ENCODE data around the gene TMEM143. TPM values are rescaled to one million over a fixed set of nuclear protein-coding genes. Genes with fewer than 3 reads are reported as not detected.

TMEM143 gene
- total RNA-seq, 1 donor from 2014 or later, result 8.5 TPM

- TF ChIP-seq CTCF (IDR thresholded peaks at IDR 0.05; ENCODE audit: unreplicated experiment), result peak; percentile 73
- H3K36me3 Mint-ChIP-seq (ENCODE audit: low read depth, unreplicated experiment), result no peaks in the 10 kb centered on the region
- peak; percentile 81 for DNase-seq (ENCODE audit: low spot score)
- peak overlapping the region; percentile 15 for H3K27ac Mint-ChIP-seq (ENCODE audit: unreplicated experiment)
- H3K27me3 Mint-ChIP-seq (ENCODE audit: unreplicated experiment), result no peaks in the 10 kb centered on the region
- no peaks in the 10 kb centered on the region for H3K4me1 Mint-ChIP-seq (ENCODE audit: unreplicated experiment)
- H3K4me3 Mint-ChIP-seq (ENCODE audit: unreplicated experiment), result no peak overlapping the region
- no peaks in the 10 kb centered on the region for H3K9me3 Mint-ChIP-seq (ENCODE audit: unreplicated experiment)
These were observed 12.4 kb downstream of the TMEM143 start for GRCh38 chr19:48351341-48351752.

- no peak for TF ChIP-seq CTCF (IDR thresholded peaks at IDR 0.05; ENCODE audit: unreplicated experiment)
- H3K27ac Mint-ChIP-seq (ENCODE audit: unreplicated experiment), result peak overlapping the region; percentile 15
- no peaks in the 10 kb centered on the region for H3K9me3 Mint-ChIP-seq (ENCODE audit: unreplicated experiment)
- no peak overlapping the region for H3K4me3 Mint-ChIP-seq (ENCODE audit: unreplicated experiment)
- no peaks in the 10 kb centered on the region for H3K4me1 Mint-ChIP-seq (ENCODE audit: unreplicated experiment)
- DNase-seq (ENCODE audit: low spot score), result no peak
- H3K36me3 Mint-ChIP-seq (ENCODE audit: low read depth, unreplicated experiment), result no peaks in the 10 kb centered on the region
- no peaks in the 10 kb centered on the region for H3K27me3 Mint-ChIP-seq (ENCODE audit: unreplicated experiment)
These were observed 12.9 kb downstream of the TMEM143 start for GRCh38 chr19:48350856-48351255.

GRCh38 chr19:48348737-48349136, 15.0 kb downstream of the TMEM143 start:
- no peaks in the 10 kb centered on the region for H3K9me3 Mint-ChIP-seq (ENCODE audit: unreplicated experiment)
- H3K4me3 Mint-ChIP-seq (ENCODE audit: unreplicated experiment), result no peak overlapping the region
- DNase-seq (ENCODE audit: low spot score), result no peak
- H3K4me1 Mint-ChIP-seq (ENCODE audit: unreplicated experiment), result no peaks in the 10 kb centered on the region
- H3K27ac Mint-ChIP-seq (ENCODE audit: unreplicated experiment), result no peak overlapping the region
- TF ChIP-seq CTCF (IDR thresholded peaks at IDR 0.05; ENCODE audit: unreplicated experiment), result no peak
- no peaks in the 10 kb centered on the region for H3K27me3 Mint-ChIP-seq (ENCODE audit: unreplicated experiment)
- H3K36me3 Mint-ChIP-seq (ENCODE audit: low read depth, unreplicated experiment), result no peaks in the 10 kb centered on the region

DNA sequence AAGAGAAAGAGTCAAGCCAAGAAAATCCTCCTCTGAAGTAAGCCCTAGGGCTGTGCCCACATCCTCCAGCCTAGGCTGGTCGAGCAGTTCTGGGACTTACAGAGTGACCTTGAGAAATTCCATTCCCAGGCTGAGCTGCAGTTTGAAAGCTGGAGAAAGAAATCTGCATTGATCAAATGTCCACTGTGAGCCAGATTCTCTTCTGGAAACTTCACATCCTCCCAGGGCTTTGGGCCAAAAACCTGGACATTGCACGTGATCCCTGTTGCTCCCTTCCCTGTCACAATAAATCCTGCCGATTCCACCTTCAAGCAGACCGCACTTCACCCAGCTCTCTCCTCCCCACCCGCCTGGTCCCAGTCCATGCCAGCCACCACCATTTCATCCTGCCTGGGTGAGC, 15.7 kb downstream of the TMEM143 start:
- Mint-ChIP-seq H3K27ac (ENCODE audit: unreplicated experiment) (no peak overlapping the region), H3K4me1 (ENCODE audit: unreplicated experiment) (no peaks in the 10 kb centered on the region), H3K27me3 (ENCODE audit: unreplicated experiment) (no peaks in the 10 kb centered on the region), H3K4me3 (ENCODE audit: unreplicated experiment) (no peak overlapping the region), H3K36me3 (ENCODE audit: low read depth, unreplicated experiment) (no peaks in the 10 kb centered on the region), H3K9me3 (ENCODE audit: unreplicated experiment) (no peaks in the 10 kb centered on the region)
- DNase-seq (ENCODE audit: low spot score), result no peak
- TF ChIP-seq CTCF (IDR thresholded peaks at IDR 0.05; ENCODE audit: unreplicated experiment), result no peak

- Mint-ChIP-seq H3K9me3 (ENCODE audit: unreplicated experiment) (no peaks in the 10 kb centered on the region), H3K4me3 (ENCODE audit: unreplicated experiment) (no peak overlapping the region), H3K27me3 (ENCODE audit: unreplicated experiment) (no peaks in the 10 kb centered on the region), H3K4me1 (ENCODE audit: unreplicated experiment) (no peaks in the 10 kb centered on the region), H3K27ac (ENCODE audit: unreplicated experiment) (no peak overlapping the region), H3K36me3 (ENCODE audit: low read depth, unreplicated experiment) (peaks cover 4% of the 10 kb centered on the region)
- DNase-seq (ENCODE audit: low spot score), result no peak
- no peak for TF ChIP-seq CTCF (IDR thresholded peaks at IDR 0.05; ENCODE audit: unreplicated experiment)
These were observed 17.5 kb downstream of the TMEM143 start for GRCh38 chr19:48346191-48346590.
